CD14-positive monocyte (primary cell): Measurements from ENCODE around the gene FAM110D. TPM values are rescaled to one million over a fixed set of nuclear protein-coding genes. Genes with fewer than 3 reads are reported as not detected.

Experiments used
- DNase-seq, 3 donors: peaks; one replicate each; pipeline ENCODE4 v3.0.0-alpha.2; 2011 to 2022
- H2AFZ ChIP-seq: 2 replicates; pipeline ENCODE4 v1.6.0; 2012; ENCODE audit warnings: mild to moderate bottlenecking, low read depth, low read length, inconsistent platforms; ENCODE audit not compliant: insufficient read depth, poor library complexity, severe bottlenecking
- H3K27ac ChIP-seq, 2 donors: 1 replicate in 1 of 2; 2 replicates in 1 of 2; pipeline ENCODE4 v1.5.1; 2012 to 2013; ENCODE audit warnings: low read length in 2 of 2, control low read depth in 1 of 2, inconsistent platforms in 1 of 2, low read depth in 1 of 2, mild to moderate bottlenecking in 1 of 2
- H3K27me3 ChIP-seq, 2 donors: one replicate each; pipeline versions ENCODE4 v1.6.0 to v1.6.1; 2011 to 2013; ENCODE audit warnings: low read length in 2 of 2; ENCODE audit not compliant: control insufficient read depth in 2 of 2, insufficient read depth in 2 of 2
- H3K36me3 ChIP-seq, 2 donors: replicated peaks in 1 of 2; 1 replicate in 1 of 2; 2 replicates in 1 of 2; pipeline versions ENCODE4 v1.5.1 to v1.6.1; 2012 to 2013; ENCODE audit warnings: low read length in 2 of 2, control low read depth in 1 of 2, inconsistent platforms in 1 of 2, mild to moderate bottlenecking in 1 of 2; ENCODE audit not compliant: insufficient read depth in 2 of 2, control insufficient read depth in 1 of 2
- H3K4me1 ChIP-seq, 2 donors: 1 replicate in 1 of 2; 2 replicates in 1 of 2; pipeline versions ENCODE4 v1.5.1 to v1.6.1; 2012 to 2013; ENCODE audit warnings: low read length in 2 of 2, control low read depth in 1 of 2, inconsistent platforms in 1 of 2, mild to moderate bottlenecking in 1 of 2, moderate library complexity in 1 of 2; ENCODE audit not compliant: insufficient read depth in 2 of 2, control insufficient read depth in 1 of 2
- H3K4me2 ChIP-seq: replicated peaks from 2 replicates; pipeline ENCODE3; 2012; ENCODE audit warnings: low read length, moderate library complexity, mild to moderate bottlenecking; ENCODE audit not compliant: poor library complexity, severe bottlenecking; ENCODE audit errors: extremely low read depth
- H3K4me3 ChIP-seq, 3 experiments: fragments of 200-600 bp in 1 of 3; sonication (generic) in 1 of 3; replicated peaks in 1 of 3; 1 replicate in 2 of 3; 2 replicates in 1 of 3; pipeline ENCODE4 v1.5.1; 2011 to 2013; ENCODE audit warnings: low read length in 3 of 3, mild to moderate bottlenecking in 3 of 3, control low read depth in 2 of 3, low read depth in 2 of 3, inconsistent platforms in 1 of 3, moderate library complexity in 1 of 3
- H3K79me2 ChIP-seq: 2 replicates; pipeline ENCODE4 v1.6.0; 2012; ENCODE audit warnings: mild to moderate bottlenecking, control low read depth, inconsistent platforms, low read length, moderate library complexity; ENCODE audit not compliant: insufficient read depth
- H3K9ac ChIP-seq: 2 replicates; pipeline ENCODE4 v1.6.0; 2017; ENCODE audit warnings: low read length, mild to moderate bottlenecking; ENCODE audit not compliant: insufficient read depth, poor library complexity, severe bottlenecking
- H3K9me3 ChIP-seq, 2 donors: replicated peaks in 1 of 2; 1 replicate in 1 of 2; 2 replicates in 1 of 2; pipeline versions ENCODE4 v1.5.1 to v1.6.1; 2012 to 2013; ENCODE audit warnings: low read length in 2 of 2, control low read depth in 1 of 2; ENCODE audit not compliant: control insufficient read depth in 1 of 2, insufficient read depth in 1 of 2
- H4K20me1 ChIP-seq: 2 replicates; pipeline ENCODE4 v1.6.0; 2012; ENCODE audit warnings: mild to moderate bottlenecking, low read length, control low read depth, moderate library complexity; ENCODE audit not compliant: insufficient read depth
- H3K27ac Mint-ChIP-seq, 7 donors: one replicate each; pipeline ENCODE4 v1.8.0; 2020; ENCODE audit warnings: mild to moderate bottlenecking in 7 of 7, mixed read lengths in 7 of 7, moderate library complexity in 6 of 7, inconsistent platforms in 2 of 7
- H3K27me3 Mint-ChIP-seq, 3 donors: one replicate each; pipeline ENCODE4 v1.8.0; 2021 to 2022; ENCODE audit warnings: low read depth in 3 of 3, mild to moderate bottlenecking in 3 of 3, mixed read lengths in 3 of 3, moderate library complexity in 3 of 3, inconsistent platforms in 1 of 3
- H3K36me3 Mint-ChIP-seq, 2 donors: one replicate each; pipeline ENCODE4 v1.8.0; 2020; ENCODE audit warnings: mixed read lengths in 2 of 2, inconsistent platforms in 1 of 2, mild to moderate bottlenecking in 1 of 2
- H3K4me1 Mint-ChIP-seq: one replicate; pipeline ENCODE4 v1.8.0; 2020; ENCODE audit warnings: mild to moderate bottlenecking, mixed read lengths
- H3K4me3 Mint-ChIP-seq, 2 donors: one replicate each; pipeline ENCODE4 v1.8.0; 2020; ENCODE audit warnings: mild to moderate bottlenecking in 2 of 2, mixed read lengths in 2 of 2, moderate library complexity in 1 of 2
- H3K9me3 Mint-ChIP-seq, 7 donors: one replicate each; pipeline ENCODE4 v1.8.0; 2020 to 2022; ENCODE audit warnings: mixed read lengths in 7 of 7, mild to moderate bottlenecking in 6 of 7, moderate library complexity in 6 of 7, inconsistent platforms in 2 of 7
- WGBS: methylation state at CpG from one replicate; pipeline ENCODE4 v1.1.5; 2013; ENCODE audit warnings: missing lambda C conversion rate; ENCODE audit not compliant: insufficient coverage; 5-methylcytosine and 5-hydroxymethylcytosine counted together
- intact Hi-C, 2 donors: fragments of 100-400 bp; cut with micrococcal nuclease; formaldehyde crosslinking; loops; one replicate each; pipeline versions ENCODE4 v1.15.0 to v1.15.1; 2023
- polyA plus RNA-seq, 3 donors: library from polyadenylated mRNA; depleted of rRNA in 1 of 3; unstranded in 2 of 3; stranded (reverse) in 1 of 3; fragments of 300-500 nt in 2 of 3; fragments of >200 nt in 1 of 3; fragmentation: Illumina TruSeq in 2 of 3; gene quantifications; 1 replicate in 2 of 3; 2 replicates in 1 of 3; pipeline ENCODE4 v1.2.3, GENCODE V29; 2012 to 2021
- TF ChIP-seq, protein P1 (sequence below): fragments of 200-600 bp; IDR thresholded peaks from one replicate; pipeline ENCODE4 v1.8.0; 2022; ENCODE audit warnings: antibody characterized with exemption, mild to moderate bottlenecking

Gene FAM110D
- polyA plus RNA-seq, 3 donors: not detected

DNA sequence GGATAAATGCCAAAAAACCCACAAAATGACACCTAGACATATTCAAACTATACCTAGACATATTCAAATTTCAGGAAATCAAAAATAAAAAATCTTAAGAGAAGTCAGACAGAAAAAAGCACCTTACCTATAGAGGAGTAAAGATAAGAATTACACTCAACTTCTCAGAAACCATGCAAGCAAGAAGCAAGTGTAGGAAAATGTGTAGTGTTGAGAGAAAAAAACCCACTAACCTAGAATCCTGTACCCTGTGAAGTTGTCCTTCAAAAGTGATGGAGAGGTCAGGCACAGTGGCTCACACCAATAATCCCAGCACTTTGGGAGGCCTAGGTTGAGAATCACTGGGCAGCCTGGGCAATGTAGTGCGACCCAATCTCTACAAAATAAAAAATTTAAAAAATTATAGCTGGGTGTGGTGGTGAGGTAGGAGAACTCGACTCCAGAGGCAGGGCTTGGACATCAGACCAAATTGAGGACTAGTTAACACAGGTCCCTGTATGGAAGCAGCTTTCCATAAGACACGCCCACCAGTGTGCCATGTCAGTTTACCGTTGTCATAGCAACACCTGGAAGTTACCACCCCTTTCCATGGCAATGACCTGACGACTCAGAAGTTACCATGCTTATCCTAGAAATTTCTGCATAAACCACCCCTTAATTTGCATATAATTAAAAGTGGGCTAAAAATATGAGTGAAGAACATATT is 26.6 kb upstream of the FAM110D start:
- Histone ChIP-seq H4K20me1 (no peaks in the 10 kb centered on the region), H3K27me3 (no peaks in the 10 kb centered on the region), H3K4me3 (no peak overlapping the region), H3K9me3 (no peaks in the 10 kb centered on the region), H3K27ac (no peak overlapping the region), H3K79me2 (no peaks in the 10 kb centered on the region), H3K4me1 (peaks cover 15 to 16% of the 10 kb centered on the region in 2 donors), H3K36me3 (no peaks in the 10 kb centered on the region), H2AFZ (no peak overlapping the region), H3K4me2 (no peak overlapping the region), H3K9ac (no peak overlapping the region)
- TF ChIP-seq, protein P1, sequence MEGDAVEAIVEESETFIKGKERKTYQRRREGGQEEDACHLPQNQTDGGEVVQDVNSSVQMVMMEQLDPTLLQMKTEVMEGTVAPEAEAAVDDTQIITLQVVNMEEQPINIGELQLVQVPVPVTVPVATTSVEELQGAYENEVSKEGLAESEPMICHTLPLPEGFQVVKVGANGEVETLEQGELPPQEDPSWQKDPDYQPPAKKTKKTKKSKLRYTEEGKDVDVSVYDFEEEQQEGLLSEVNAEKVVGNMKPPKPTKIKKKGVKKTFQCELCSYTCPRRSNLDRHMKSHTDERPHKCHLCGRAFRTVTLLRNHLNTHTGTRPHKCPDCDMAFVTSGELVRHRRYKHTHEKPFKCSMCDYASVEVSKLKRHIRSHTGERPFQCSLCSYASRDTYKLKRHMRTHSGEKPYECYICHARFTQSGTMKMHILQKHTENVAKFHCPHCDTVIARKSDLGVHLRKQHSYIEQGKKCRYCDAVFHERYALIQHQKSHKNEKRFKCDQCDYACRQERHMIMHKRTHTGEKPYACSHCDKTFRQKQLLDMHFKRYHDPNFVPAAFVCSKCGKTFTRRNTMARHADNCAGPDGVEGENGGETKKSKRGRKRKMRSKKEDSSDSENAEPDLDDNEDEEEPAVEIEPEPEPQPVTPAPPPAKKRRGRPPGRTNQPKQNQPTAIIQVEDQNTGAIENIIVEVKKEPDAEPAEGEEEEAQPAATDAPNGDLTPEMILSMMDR: no peak
- peaks cover 0 to 2% (median 0%) of the 10 kb centered on the region in 7 donors for H3K9me3 Mint-ChIP-seq
- intact Hi-C loops: no loop called here
- 100% methylated on average over 2 of the region's 5 CpGs for WGBS
- no peak overlapping the region for H3K27ac Mint-ChIP-seq
- peaks cover 15% of the 10 kb centered on the region for H3K4me1 Mint-ChIP-seq
- no peak overlapping the region for H3K4me3 Mint-ChIP-seq
- no peaks in the 10 kb centered on the region for H3K36me3 Mint-ChIP-seq
- H3K27me3 Mint-ChIP-seq: peaks cover 0 to 3% (median 2%) of the 10 kb centered on the region in 3 donors
- DNase-seq: peak in 1 of 3 donors; percentile 13

DNA sequence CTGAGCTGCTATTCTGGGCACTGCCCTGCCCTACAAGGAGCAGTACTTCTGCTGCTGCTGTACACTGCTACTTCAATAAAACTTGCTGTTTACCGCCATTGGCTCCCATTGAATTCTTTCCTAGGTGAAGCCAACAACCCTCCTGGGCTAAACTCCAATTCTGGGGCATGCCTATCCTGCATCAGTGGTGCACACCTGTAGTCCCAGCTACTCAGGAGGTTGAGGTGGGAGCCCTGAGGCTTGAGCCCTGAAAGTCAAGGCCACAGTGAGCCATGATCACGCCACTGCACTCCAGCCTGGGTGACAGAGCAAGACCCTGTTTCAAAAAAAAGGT is 26.1 kb upstream of the FAM110D start:
- H3K27me3 Mint-ChIP-seq: peaks cover 0 to 3% (median 2%) of the 10 kb centered on the region in 3 donors
- Histone ChIP-seq H2AFZ (no peak overlapping the region), H3K4me1 (peaks cover 10 to 11% of the 10 kb centered on the region in 2 donors), H4K20me1 (no peaks in the 10 kb centered on the region), H3K4me3 (no peak overlapping the region), H3K9me3 (no peaks in the 10 kb centered on the region), H3K27ac (no peak overlapping the region), H3K36me3 (no peaks in the 10 kb centered on the region), H3K9ac (no peak overlapping the region), H3K4me2 (no peak overlapping the region), H3K79me2 (no peaks in the 10 kb centered on the region), H3K27me3 (no peaks in the 10 kb centered on the region)
- H3K9me3 Mint-ChIP-seq: peaks cover 0 to 2% (median 0%) of the 10 kb centered on the region in 7 donors
- peaks cover 10% of the 10 kb centered on the region for H3K4me1 Mint-ChIP-seq
- 100% methylated on average over 2 of the region's 2 CpGs for WGBS
- TF ChIP-seq, protein P1: no peak
- no peak for DNase-seq
- H3K4me3 Mint-ChIP-seq: no peak overlapping the region
- intact Hi-C loops: no loop called here
- H3K27ac Mint-ChIP-seq: peak overlapping the region in 1 of 7 donors; percentile 24
- no peaks in the 10 kb centered on the region for H3K36me3 Mint-ChIP-seq
